VCaP (cell line): ENCODE measurements around the gene IFT20.
A peak's percentile ranks its signal among the peaks of the same experiment; 100 is the strongest.

Source experiments
- H3K27ac ChIP-seq: fragments of 450-650 bp; 2 replicates; pipeline ENCODE4 v1.5.1; 2017
- CTCF ChIP-seq: fragments of 450-650 bp; conservative IDR thresholded peaks from 2 replicates; pipeline ENCODE4 v1.5.1; 2017; ENCODE audit warnings: mild to moderate bottlenecking, moderate library complexity

IFT20 gene

GRCh38 chr17:28339431-28339830 lies 4.2 kb upstream of the IFT20 start:
- H3K27ac ChIP-seq, result no peak overlapping the region; the same call in 1 of the 2 replicates
- no peak for TF ChIP-seq CTCF

GRCh38 chr17:28338769-28339212 lies 3.5 kb upstream of the IFT20 start:
- H3K27ac ChIP-seq, result peak overlapping the region; percentile 29; the same call in 1 of the 2 replicates

- H3K27ac ChIP-seq, result peak overlapping the region; percentile 29; the same call in 1 of the 2 replicates
- TF ChIP-seq CTCF, result no peak
These were observed 2.9 kb upstream of the IFT20 start for GRCh38 chr17:28338056-28338768.

DNA sequence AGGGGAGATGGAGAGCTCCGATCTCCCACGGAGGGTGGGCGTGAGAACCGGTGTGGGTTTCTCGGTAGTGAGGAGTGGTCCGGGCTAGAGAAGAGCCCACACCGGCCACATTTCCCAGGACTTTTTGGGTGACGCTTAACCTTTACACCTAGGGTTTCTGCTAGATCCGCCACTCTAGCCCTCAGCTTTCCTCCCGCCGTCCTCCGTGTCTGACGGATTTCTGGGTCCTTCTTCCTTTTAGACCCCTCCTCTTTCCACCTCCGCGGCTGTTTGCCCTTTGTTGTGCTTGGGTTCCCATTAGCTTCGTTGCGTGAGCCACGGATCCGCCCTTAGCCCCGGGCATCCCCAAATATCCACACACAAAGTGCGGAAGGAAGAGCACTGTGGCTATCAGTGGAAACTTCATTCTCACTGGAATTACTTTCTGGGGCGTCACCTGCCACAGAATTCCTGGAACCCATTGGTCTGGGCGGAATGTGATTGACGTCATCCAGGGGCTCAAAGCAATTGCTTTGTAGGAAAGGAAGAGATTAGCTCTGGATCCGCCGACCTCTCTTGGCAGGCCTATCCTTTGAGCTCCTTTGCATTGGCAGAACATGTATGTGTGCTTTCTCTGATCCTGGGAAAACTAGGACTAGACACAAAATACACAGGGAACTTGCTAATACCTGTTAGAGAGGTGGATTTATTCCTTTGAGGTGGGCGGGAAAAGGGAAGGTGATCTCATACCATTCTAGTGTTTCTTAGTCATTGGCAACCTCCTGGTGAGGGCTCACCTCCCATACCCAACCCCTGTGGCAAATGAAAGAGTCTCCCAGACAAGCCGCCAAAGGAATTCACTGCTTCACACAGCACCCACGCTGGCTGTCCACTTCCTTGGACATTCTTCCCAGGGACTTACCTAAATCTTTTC lies 943 bp upstream of the IFT20 start:
- TF ChIP-seq CTCF, result no peak
- peak overlapping the region; percentile 85 for H3K27ac ChIP-seq

DNA sequence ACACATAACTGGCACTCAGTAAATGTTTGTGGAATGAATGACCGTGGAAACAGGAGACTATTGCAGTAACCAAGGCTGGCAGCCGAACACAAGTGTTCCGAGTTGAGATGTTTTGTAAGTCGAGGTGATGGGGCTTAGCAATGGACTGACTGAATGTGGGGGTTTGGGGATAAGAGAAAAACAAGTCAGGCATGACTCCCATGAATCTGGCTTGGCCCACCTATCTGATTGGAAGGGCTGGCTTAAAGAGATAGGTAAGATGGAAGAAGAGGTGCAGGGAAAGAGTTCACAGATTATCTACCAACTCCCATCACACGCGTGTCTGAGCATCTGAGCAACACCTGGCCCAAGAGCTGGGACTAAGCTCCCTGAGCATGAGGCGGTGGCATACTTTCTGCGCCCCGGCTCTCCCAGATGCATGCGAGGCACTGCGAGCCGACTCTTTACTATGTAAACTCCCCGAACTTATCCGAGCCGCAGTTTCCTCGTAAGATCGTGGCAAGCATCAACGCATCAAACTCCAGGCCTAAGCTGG lies 539 bp downstream of the IFT20 start:
- no peak for TF ChIP-seq CTCF
- H3K27ac ChIP-seq, result peak overlapping the region; percentile 85

DNA sequence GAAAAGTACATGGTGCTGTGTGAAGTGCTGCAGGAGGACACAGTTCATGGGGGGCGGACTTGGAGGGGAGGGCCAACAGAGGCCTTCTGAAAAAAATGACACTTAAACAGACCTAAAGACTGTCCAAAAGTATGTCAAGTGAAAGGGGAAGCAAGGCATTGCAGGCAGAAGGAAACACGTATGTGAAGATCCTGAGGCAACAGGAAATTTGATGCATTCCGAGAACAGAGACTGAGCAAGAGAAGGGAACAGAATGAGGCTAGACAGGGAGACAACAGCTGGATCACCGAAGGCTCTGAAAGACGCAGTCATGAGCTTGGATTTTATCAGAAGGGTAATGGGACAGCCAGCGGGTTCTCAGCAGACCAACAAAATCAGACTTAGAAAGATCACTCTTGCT lies 1.1 kb downstream of the IFT20 start:
- no peak for TF ChIP-seq CTCF
- peak overlapping the region; percentile 85 for H3K27ac ChIP-seq

GRCh38 chr17:28333083-28333746 lies 2.1 kb downstream of the IFT20 start:
- TF ChIP-seq CTCF, result no peak

More at GRCh38 chr17:28333083-28333746, 2.1 kb downstream of the IFT20 start:
- H3K27ac ChIP-seq, result peak overlapping the region; percentile 85
